SK-N-SH treated with all-trans-retinoic acid at 6 μM for 48 hours (cell line): ENCODE data around the gene VAT1.

ENCODE experiments used
- ATAC-seq: fragments of 200-7000 bp; cut with Tn5 transposase; 3 replicates; pipeline ENCODE4 v1.9.1; 2020; ENCODE audit warnings: mild to moderate bottlenecking, moderate library complexity
- ARNTL ChIP-seq: fragments of 450-650 bp; formaldehyde crosslinking; IDR thresholded peaks from 2 replicates; pipeline ENCODE4 v1.5.0; 2020; ENCODE audit warnings: low read depth, mild to moderate bottlenecking, moderate library complexity, borderline replicate concordance
- BACH2 ChIP-seq: fragments of 250-450 bp; sonication (Bioruptor Pico); IDR thresholded peaks from 2 replicates; pipeline ENCODE4 v1.9.0; 2021; ENCODE audit warnings: mild to moderate bottlenecking, borderline replicate concordance
- CREB5 ChIP-seq: fragments of 250-450 bp; sonication (Bioruptor Pico); IDR thresholded peaks from 2 replicates; pipeline ENCODE4 v1.5.1; 2020; ENCODE audit warnings: low read depth, mild to moderate bottlenecking, moderate library complexity
- CSDC2 ChIP-seq: fragments of 250-450 bp; sonication (Bioruptor Pico); IDR thresholded peaks from 2 replicates; pipeline ENCODE4 v1.5.0; 2020; ENCODE audit warnings: mild to moderate bottlenecking, moderate library complexity
- CSRNP3 ChIP-seq: fragments of 250-450 bp; sonication (Bioruptor Pico); IDR thresholded peaks from 2 replicates; pipeline ENCODE4 v1.5.1; 2021; ENCODE audit warnings: mild to moderate bottlenecking, moderate library complexity
- ESRRG ChIP-seq: fragments of 250-450 bp; sonication (Bioruptor Pico); IDR thresholded peaks from 2 replicates; pipeline ENCODE4 v1.6.1; 2021; ENCODE audit warnings: mild to moderate bottlenecking
- GLIS3 ChIP-seq: fragments of 250-450 bp; sonication (Bioruptor Pico); IDR thresholded peaks from 2 replicates; pipeline ENCODE4 v1.5.0; 2020; ENCODE audit warnings: mild to moderate bottlenecking, moderate library complexity
- ISL1 ChIP-seq: fragments of 250-450 bp; sonication (Bioruptor Pico); IDR thresholded peaks from 2 replicates; pipeline ENCODE4 v2.1.2; 2022; ENCODE audit warnings: mild to moderate bottlenecking, moderate library complexity
- OSR1 ChIP-seq: fragments of 250-450 bp; sonication (Bioruptor Pico); IDR thresholded peaks from 2 replicates; pipeline ENCODE4 v1.8.0; 2022; ENCODE audit warnings: moderate library complexity, mild to moderate bottlenecking, inconsistent platforms
- PATZ1 ChIP-seq: fragments of 250-450 bp; sonication (Bioruptor Pico); IDR thresholded peaks from 2 replicates; pipeline ENCODE4 v1.8.0; 2020; ENCODE audit warnings: mild to moderate bottlenecking, moderate library complexity, borderline replicate concordance
- PPARA ChIP-seq: fragments of 250-450 bp; sonication (Bioruptor Pico); IDR thresholded peaks from 2 replicates; pipeline ENCODE4 v1.5.0; 2020; ENCODE audit warnings: mild to moderate bottlenecking, borderline replicate concordance
- RARB ChIP-seq: fragments of 250-450 bp; sonication (Bioruptor Pico); IDR thresholded peaks from 2 replicates; pipeline ENCODE4 v1.8.0; 2021; ENCODE audit warnings: mild to moderate bottlenecking, moderate library complexity
- SNAI2 ChIP-seq: fragments of 250-450 bp; sonication (Bioruptor Pico); IDR thresholded peaks from 2 replicates; pipeline ENCODE4 v1.5.0; 2020; ENCODE audit warnings: mild to moderate bottlenecking, moderate library complexity
- TCF4 ChIP-seq: fragments of 250-450 bp; sonication (Bioruptor Pico); IDR thresholded peaks from 2 replicates; pipeline ENCODE4 v1.8.0; 2021; ENCODE audit warnings: mild to moderate bottlenecking, moderate library complexity, borderline replicate concordance
- TOX ChIP-seq: fragments of 250-450 bp; sonication (Bioruptor Pico); IDR thresholded peaks from 2 replicates; pipeline ENCODE4 v1.8.0; 2021; ENCODE audit warnings: mild to moderate bottlenecking, moderate library complexity, borderline replicate concordance
- TSHZ2 ChIP-seq: fragments of 250-450 bp; sonication (Bioruptor Pico); IDR thresholded peaks from 2 replicates; pipeline ENCODE4 v1.5.0; 2020; ENCODE audit warnings: mild to moderate bottlenecking, moderate library complexity
- ZC3H10 ChIP-seq: fragments of 250-450 bp; sonication (Bioruptor Pico); IDR thresholded peaks from 2 replicates; pipeline ENCODE4 v1.5.1; 2021; ENCODE audit warnings: mild to moderate bottlenecking, moderate library complexity
- ZFP3 ChIP-seq: fragments of 250-450 bp; sonication (Bioruptor Pico); IDR thresholded peaks from 2 replicates; pipeline ENCODE4 v1.5.0; 2020; ENCODE audit warnings: mild to moderate bottlenecking, moderate library complexity
- ZFP30 ChIP-seq: fragments of 450-650 bp; formaldehyde crosslinking; IDR thresholded peaks from 2 replicates; pipeline ENCODE4 v1.5.0; 2022; ENCODE audit warnings: mild to moderate bottlenecking, moderate library complexity
- ZNF565 ChIP-seq: fragments of 450-650 bp; formaldehyde crosslinking; conservative IDR thresholded peaks from 2 replicates; pipeline ENCODE4 v1.5.0; 2020; ENCODE audit warnings: low read depth, mild to moderate bottlenecking, moderate library complexity
- ZNF70 ChIP-seq: fragments of 450-650 bp; formaldehyde crosslinking; IDR thresholded peaks from 2 replicates; pipeline ENCODE4 v1.5.0; 2020; ENCODE audit warnings: mild to moderate bottlenecking, moderate library complexity
- ZNF8 ChIP-seq: fragments of 450-650 bp; formaldehyde crosslinking; IDR thresholded peaks from 2 replicates; pipeline ENCODE4 v1.5.0; 2020; ENCODE audit warnings: mild to moderate bottlenecking, moderate library complexity

Gene VAT1

GRCh38 chr17:43024407-43025289, 2.5 kb upstream of the VAT1 start, which contains the start of gene RND2 (continued):
- no peak for TF ChIP-seq CREB5 (CRISPR knock-in tag)

- ATAC-seq, result peak; percentile 38
- TF ChIP-seq GLIS3 (CRISPR knock-in tag) (no peak), ZNF70 (peak; percentile 41; the same call in 1 of the 2 replicates), TOX (CRISPR knock-in tag) (no peak), ESRRG (CRISPR knock-in tag) (no peak), ZC3H10 (CRISPR knock-in tag) (no peak), ISL1 (CRISPR knock-in tag) (no peak), PATZ1 (CRISPR knock-in tag) (peak; percentile 56; the same call in 1 of the 2 replicates), ZFP3 (no peak)
Measured at GRCh38 chr17:43020789-43021740, 1.1 kb downstream of the VAT1 start.

GRCh38 chr17:43020030-43020621, 2.1 kb downstream of the VAT1 start:
- TF ChIP-seq ZNF70 (no peak), CSRNP3 (CRISPR knock-in tag) (no peak), ISL1 (CRISPR knock-in tag) (no peak), TCF4 (no peak), SNAI2 (CRISPR knock-in tag) (no peak), RARB (CRISPR knock-in tag) (no peak), OSR1 (CRISPR knock-in tag) (no peak), TOX (CRISPR knock-in tag) (no peak), PATZ1 (CRISPR knock-in tag) (no peak), ESRRG (CRISPR knock-in tag) (no peak), BACH2 (no peak), GLIS3 (CRISPR knock-in tag) (no peak), CREB5 (CRISPR knock-in tag) (no peak), TSHZ2 (CRISPR knock-in tag) (no peak), ZNF565 (CRISPR knock-in tag) (no peak), ARNTL (no peak), PPARA (no peak), CSDC2 (CRISPR knock-in tag) (no peak), ZNF8 (CRISPR knock-in tag) (no peak), ZFP30 (no peak)
- ATAC-seq, result no peak
